ENCODE results near the gene CNNM4. TPM values are rescaled to one million over a fixed set of nuclear protein-coding genes. Genes with fewer than 3 reads are reported as not detected.

CNNM4 gene
- total RNA-seq, 1 donor from 2014 or later: 5.9 TPM

GRCh38 chr2:96757477-96757860 is 3.2 kb upstream of the CNNM4 start:
- Mint-ChIP-seq H3K4me3 (ENCODE audit: unreplicated experiment) (no peak overlapping the region), H3K9me3 (ENCODE audit: unreplicated experiment) (no peaks in the 10 kb centered on the region), H3K4me1 (ENCODE audit: unreplicated experiment) (peaks cover 3% of the 10 kb centered on the region), H3K27me3 (ENCODE audit: unreplicated experiment) (peaks cover 3% of the 10 kb centered on the region), H3K27ac (ENCODE audit: unreplicated experiment) (no peak overlapping the region), H3K36me3 (ENCODE audit: low read depth, unreplicated experiment) (no peaks in the 10 kb centered on the region)
- no peak for DNase-seq (ENCODE audit: low spot score)
- no peak for TF ChIP-seq CTCF (IDR thresholded peaks at IDR 0.05; ENCODE audit: unreplicated experiment)

GRCh38 chr2:96758987-96759386 is 1.7 kb upstream of the CNNM4 start:
- no peak for TF ChIP-seq CTCF (IDR thresholded peaks at IDR 0.05; ENCODE audit: unreplicated experiment)
- peaks cover 15% of the 10 kb centered on the region for H3K4me1 Mint-ChIP-seq (ENCODE audit: unreplicated experiment)
- no peak overlapping the region for H3K4me3 Mint-ChIP-seq (ENCODE audit: unreplicated experiment)
- H3K27me3 Mint-ChIP-seq (ENCODE audit: unreplicated experiment): peaks cover 3% of the 10 kb centered on the region
- no peak for DNase-seq (ENCODE audit: low spot score)
- no peaks in the 10 kb centered on the region for H3K9me3 Mint-ChIP-seq (ENCODE audit: unreplicated experiment)
- H3K27ac Mint-ChIP-seq (ENCODE audit: unreplicated experiment): no peak overlapping the region
- no peaks in the 10 kb centered on the region for H3K36me3 Mint-ChIP-seq (ENCODE audit: low read depth, unreplicated experiment)

- H3K36me3 Mint-ChIP-seq (ENCODE audit: low read depth, unreplicated experiment): no peaks in the 10 kb centered on the region
- H3K4me3 Mint-ChIP-seq (ENCODE audit: unreplicated experiment): peak overlapping the region; percentile 89
- TF ChIP-seq CTCF (IDR thresholded peaks at IDR 0.05; ENCODE audit: unreplicated experiment): no peak
- peaks cover 15% of the 10 kb centered on the region for H3K4me1 Mint-ChIP-seq (ENCODE audit: unreplicated experiment)
- no peak overlapping the region for H3K27ac Mint-ChIP-seq (ENCODE audit: unreplicated experiment)
- DNase-seq (ENCODE audit: low spot score): no peak
- H3K9me3 Mint-ChIP-seq (ENCODE audit: unreplicated experiment): no peaks in the 10 kb centered on the region
- H3K27me3 Mint-ChIP-seq (ENCODE audit: unreplicated experiment): peaks cover 3% of the 10 kb centered on the region
Observed at GRCh38 chr2:96759548-96759947, 1.2 kb upstream of the CNNM4 start.

GRCh38 chr2:96760986-96761832 is 507 bp downstream of the CNNM4 start:
- Mint-ChIP-seq H3K27me3 (ENCODE audit: unreplicated experiment) (peaks cover 3% of the 10 kb centered on the region), H3K4me3 (ENCODE audit: unreplicated experiment) (peak overlapping the region; percentile 91), H3K27ac (ENCODE audit: unreplicated experiment) (no peak overlapping the region), H3K36me3 (ENCODE audit: low read depth, unreplicated experiment) (no peaks in the 10 kb centered on the region), H3K9me3 (ENCODE audit: unreplicated experiment) (no peaks in the 10 kb centered on the region), H3K4me1 (ENCODE audit: unreplicated experiment) (peaks cover 15% of the 10 kb centered on the region)
- TF ChIP-seq CTCF (IDR thresholded peaks at IDR 0.05; ENCODE audit: unreplicated experiment): peak; percentile 65
- DNase-seq (ENCODE audit: low spot score): no peak

GRCh38 chr2:96762529-96763311 is 2.0 kb downstream of the CNNM4 start:
- DNase-seq (ENCODE audit: low spot score): no peak
- Mint-ChIP-seq H3K27me3 (ENCODE audit: unreplicated experiment) (no peaks in the 10 kb centered on the region), H3K27ac (ENCODE audit: unreplicated experiment) (no peak overlapping the region), H3K9me3 (ENCODE audit: unreplicated experiment) (no peaks in the 10 kb centered on the region), H3K4me3 (ENCODE audit: unreplicated experiment) (peak overlapping the region; percentile 71), H3K4me1 (ENCODE audit: unreplicated experiment) (peaks cover 15% of the 10 kb centered on the region), H3K36me3 (ENCODE audit: low read depth, unreplicated experiment) (no peaks in the 10 kb centered on the region)
- no peak for TF ChIP-seq CTCF (IDR thresholded peaks at IDR 0.05; ENCODE audit: unreplicated experiment)
